Vagina (tissue), 2 donors: ENCODE data around the gene MED31.

Source experiments
- CTCF ChIP-seq, 3 experiments: fragments of 450-650 bp in 2 of 3; fragments of 200-600 bp in 1 of 3; sonication (generic) in 1 of 3; IDR thresholded peaks; one replicate each; pipeline ENCODE4 v1.5.1; 2017 to 2019; ENCODE audit warnings: antibody characterized with exemption in 3 of 3, mild to moderate bottlenecking in 2 of 3, moderate library complexity in 2 of 3
- POLR2A ChIP-seq, 2 donors: fragments of 450-650 bp; IDR thresholded peaks; one replicate each; pipeline ENCODE4 v1.6.1; 2017; ENCODE audit warnings: antibody characterized with exemption in 2 of 2, mild to moderate bottlenecking in 2 of 2, moderate library complexity in 2 of 2
- POLR2AphosphoS5 ChIP-seq, 2 donors: sonication (generic); formaldehyde crosslinking; IDR thresholded peaks; one replicate each; pipeline ENCODE4 v1.9.0; 2017; ENCODE audit warnings: antibody characterized with exemption in 2 of 2, mild to moderate bottlenecking in 2 of 2, low read depth in 1 of 2; ENCODE audit not compliant: insufficient read depth in 1 of 2

DNA sequence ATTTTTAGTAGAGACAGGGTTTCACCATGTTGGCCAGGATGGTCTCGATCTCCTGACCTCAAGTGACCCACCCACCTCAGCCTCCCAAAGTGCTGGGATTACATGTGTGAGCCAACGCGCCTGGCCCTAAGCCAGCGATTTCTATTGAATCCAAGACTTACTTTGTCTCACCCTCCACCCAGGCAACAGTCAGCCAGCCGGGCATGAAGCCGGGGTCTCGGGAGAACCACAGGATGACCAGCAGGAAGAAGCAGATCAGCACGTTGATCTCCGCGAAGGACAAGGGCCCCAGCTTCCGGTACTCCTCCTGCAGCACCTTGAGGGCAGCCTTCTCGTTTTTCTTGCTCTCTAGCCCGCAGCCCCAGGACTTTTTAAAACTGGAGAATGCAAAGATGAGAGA is 44.2 kb upstream of the MED31 start:
- TF ChIP-seq CTCF (IDR thresholded peaks at IDR 0.05) (no peak), POLR2AphosphoS5 (IDR thresholded peaks at IDR 0.05; ENCODE audit: insufficient read depth in 1 of 2, low read depth in 1 of 2) (no peak), POLR2A (IDR thresholded peaks at IDR 0.05) (no peak)
